Measurements from ENCODE around the gene LZTS3. TPM values are rescaled to one million over a fixed set of nuclear protein-coding genes. Genes with fewer than 3 reads are reported as not detected.

LZTS3 gene
- total and polyA plus RNA-seq, 2 of the 13 experiments (the other 11 are each of a cell fraction or from before 2014, with no cell fraction given), result 10.1 to 31.3 TPM

DNA sequence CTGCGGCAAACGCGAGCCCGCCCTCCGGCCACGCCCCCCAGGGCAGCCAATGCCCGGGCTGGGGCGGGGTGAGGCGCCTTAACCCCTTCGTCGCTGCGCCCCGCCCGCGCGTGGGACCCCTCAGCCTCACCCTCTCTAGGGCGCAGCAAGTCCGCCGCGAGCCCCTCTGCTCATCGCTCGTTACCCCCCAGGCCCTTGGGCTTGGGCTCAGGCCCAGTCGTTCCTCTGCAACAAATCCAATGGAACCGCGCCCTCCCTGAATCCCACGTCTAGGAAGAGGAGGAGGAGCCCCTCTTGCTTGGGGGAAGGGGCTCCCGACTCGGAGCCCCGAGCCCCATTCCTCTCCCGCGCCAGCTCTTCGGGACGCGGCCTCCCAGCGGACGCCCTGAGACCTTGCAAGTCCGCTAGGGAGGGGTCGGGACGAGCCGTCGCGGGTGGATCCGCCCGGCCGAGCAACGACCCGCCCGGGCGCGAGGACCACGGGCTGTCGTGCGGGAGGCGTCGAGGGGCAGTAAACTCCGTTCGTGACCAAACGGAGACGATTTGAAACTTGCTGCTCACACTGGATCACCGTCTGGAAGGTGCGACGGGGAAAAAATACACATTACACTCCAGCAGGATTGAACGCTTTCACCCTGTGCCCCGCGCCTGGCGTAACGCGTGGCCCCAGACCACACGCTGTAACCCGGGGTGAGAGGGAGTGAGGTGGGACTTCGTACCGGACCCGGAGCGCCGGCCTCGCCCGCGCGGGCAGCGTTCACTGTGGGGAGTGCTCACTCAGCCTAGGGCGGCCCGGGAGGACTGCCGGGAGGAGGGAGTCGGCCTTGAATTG is 477 bp upstream of the LZTS3 start (continued):
- TF ChIP-seq ZFP36 (IDR thresholded peaks at IDR 0.05; ENCODE audit: borderline replicate concordance, low read depth, low read length, partially characterized antibody), result peak; percentile 97
- TF ChIP-seq SNAI1 (CRISPR knock-in tag; IDR thresholded peaks at IDR 0.05; ENCODE audit: borderline replicate concordance), result peak; percentile 88; the same call in 1 of the 2 replicates
- peak; percentile 92 for TF ChIP-seq MYC (CRISPR knock-in tag; IDR thresholded peaks at IDR 0.05; ENCODE audit: borderline replicate concordance)
- TF ChIP-seq, protein P1, sequence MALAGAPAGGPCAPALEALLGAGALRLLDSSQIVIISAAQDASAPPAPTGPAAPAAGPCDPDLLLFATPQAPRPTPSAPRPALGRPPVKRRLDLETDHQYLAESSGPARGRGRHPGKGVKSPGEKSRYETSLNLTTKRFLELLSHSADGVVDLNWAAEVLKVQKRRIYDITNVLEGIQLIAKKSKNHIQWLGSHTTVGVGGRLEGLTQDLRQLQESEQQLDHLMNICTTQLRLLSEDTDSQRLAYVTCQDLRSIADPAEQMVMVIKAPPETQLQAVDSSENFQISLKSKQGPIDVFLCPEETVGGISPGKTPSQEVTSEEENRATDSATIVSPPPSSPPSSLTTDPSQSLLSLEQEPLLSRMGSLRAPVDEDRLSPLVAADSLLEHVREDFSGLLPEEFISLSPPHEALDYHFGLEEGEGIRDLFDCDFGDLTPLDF (CRISPR knock-in tag; IDR thresholded peaks at IDR 0.05), result peak; percentile 53
- no peak for TF ChIP-seq CREM (IDR thresholded peaks at IDR 0.05)
- TF ChIP-seq CREM (CRISPR knock-in tag; IDR thresholded peaks at IDR 0.05), result no peak; the same call in 1 of the 2 replicates
- peak; percentile 12; the same call in 1 of the 2 replicates for TF ChIP-seq POLR2AphosphoS2 (IDR thresholded peaks at IDR 0.05; ENCODE audit: low read depth, low read length)
- TF ChIP-seq ZNF605 (CRISPR knock-in tag; IDR thresholded peaks at IDR 0.05), result peak; percentile 94
- TF ChIP-seq, protein P2, sequence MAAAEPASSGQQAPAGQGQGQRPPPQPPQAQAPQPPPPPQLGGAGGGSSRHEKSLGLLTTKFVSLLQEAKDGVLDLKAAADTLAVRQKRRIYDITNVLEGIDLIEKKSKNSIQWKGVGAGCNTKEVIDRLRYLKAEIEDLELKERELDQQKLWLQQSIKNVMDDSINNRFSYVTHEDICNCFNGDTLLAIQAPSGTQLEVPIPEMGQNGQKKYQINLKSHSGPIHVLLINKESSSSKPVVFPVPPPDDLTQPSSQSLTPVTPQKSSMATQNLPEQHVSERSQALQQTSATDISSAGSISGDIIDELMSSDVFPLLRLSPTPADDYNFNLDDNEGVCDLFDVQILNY (CRISPR knock-in tag; conservative IDR thresholded peaks at IDR 0.05), result peak; percentile 85; the same call in 1 of the 2 replicates
- TF ChIP-seq NBN (conservative IDR thresholded peaks at IDR 0.05), result no peak
- peak; percentile 64; the same call in 1 of the 2 replicates for TF ChIP-seq ZNF577 (CRISPR knock-in tag; IDR thresholded peaks at IDR 0.05; ENCODE audit: borderline replicate concordance, low read depth)
- peak; percentile 60; the same call in 1 of the 2 replicates for TF ChIP-seq KLF9 (CRISPR knock-in tag; IDR thresholded peaks at IDR 0.05; ENCODE audit: low read depth)
- 0 out of 2 replicates have a peak, but pooled peaks have one; percentile 11 for TF ChIP-seq ZBTB21 (CRISPR knock-in tag; IDR thresholded peaks at IDR 0.05)
- TF ChIP-seq FOXJ3 (CRISPR knock-in tag; IDR thresholded peaks at IDR 0.05; ENCODE audit: borderline replicate concordance), result peak; percentile 65; the same call in 1 of the 2 replicates
- TF ChIP-seq ZFP82 (CRISPR knock-in tag; IDR thresholded peaks at IDR 0.05; ENCODE audit: borderline replicate concordance), result no peak
- TF ChIP-seq DNMT3B (CRISPR knock-in tag; conservative IDR thresholded peaks at IDR 0.05), result peak; percentile 96
- no peak; the same call in 1 of the 2 replicates for TF ChIP-seq ZNF235 (CRISPR knock-in tag; IDR thresholded peaks at IDR 0.05; ENCODE audit: borderline replicate concordance)
- peak; percentile 64; the same call in 1 of the 2 replicates for TF ChIP-seq PHF20 (CRISPR knock-in tag; IDR thresholded peaks at IDR 0.05)
- no peak; the same call in 1 of the 2 replicates for TF ChIP-seq RBAK (CRISPR knock-in tag; IDR thresholded peaks at IDR 0.05)
- TF ChIP-seq FOXA3 (CRISPR knock-in tag; IDR thresholded peaks at IDR 0.05), result peak; percentile 51
- TF ChIP-seq, protein P3, sequence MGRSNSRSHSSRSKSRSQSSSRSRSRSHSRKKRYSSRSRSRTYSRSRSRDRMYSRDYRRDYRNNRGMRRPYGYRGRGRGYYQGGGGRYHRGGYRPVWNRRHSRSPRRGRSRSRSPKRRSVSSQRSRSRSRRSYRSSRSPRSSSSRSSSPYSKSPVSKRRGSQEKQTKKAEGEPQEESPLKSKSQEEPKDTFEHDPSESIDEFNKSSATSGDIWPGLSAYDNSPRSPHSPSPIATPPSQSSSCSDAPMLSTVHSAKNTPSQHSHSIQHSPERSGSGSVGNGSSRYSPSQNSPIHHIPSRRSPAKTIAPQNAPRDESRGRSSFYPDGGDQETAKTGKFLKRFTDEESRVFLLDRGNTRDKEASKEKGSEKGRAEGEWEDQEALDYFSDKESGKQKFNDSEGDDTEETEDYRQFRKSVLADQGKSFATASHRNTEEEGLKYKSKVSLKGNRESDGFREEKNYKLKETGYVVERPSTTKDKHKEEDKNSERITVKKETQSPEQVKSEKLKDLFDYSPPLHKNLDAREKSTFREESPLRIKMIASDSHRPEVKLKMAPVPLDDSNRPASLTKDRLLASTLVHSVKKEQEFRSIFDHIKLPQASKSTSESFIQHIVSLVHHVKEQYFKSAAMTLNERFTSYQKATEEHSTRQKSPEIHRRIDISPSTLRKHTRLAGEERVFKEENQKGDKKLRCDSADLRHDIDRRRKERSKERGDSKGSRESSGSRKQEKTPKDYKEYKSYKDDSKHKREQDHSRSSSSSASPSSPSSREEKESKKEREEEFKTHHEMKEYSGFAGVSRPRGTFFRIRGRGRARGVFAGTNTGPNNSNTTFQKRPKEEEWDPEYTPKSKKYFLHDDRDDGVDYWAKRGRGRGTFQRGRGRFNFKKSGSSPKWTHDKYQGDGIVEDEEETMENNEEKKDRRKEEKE (IDR thresholded peaks at IDR 0.05), result no peak
- TF ChIP-seq ZSCAN25 (CRISPR knock-in tag; IDR thresholded peaks at IDR 0.05), result peak; percentile 56
- TF ChIP-seq ZNF367 (CRISPR knock-in tag; IDR thresholded peaks at IDR 0.05; ENCODE audit: borderline replicate concordance), result no peak
- TF ChIP-seq ZNF460 (CRISPR knock-in tag; IDR thresholded peaks at IDR 0.05; ENCODE audit: borderline replicate concordance), result no peak; the same call in 1 of the 2 replicates
- TF ChIP-seq ZNF484 (CRISPR knock-in tag; IDR thresholded peaks at IDR 0.05; ENCODE audit: borderline replicate concordance, low read depth), result no peak
